Measurements from ENCODE around the gene CDCA7.
A peak's percentile ranks its signal among the peaks of the same experiment; 100 is the strongest.
"Not testable (repeated sequence)": the region's sequence is repeated elsewhere in the genome, so short reads cannot be mapped to it uniquely, and the experiment has no call there.

CDCA7 gene

DNA sequence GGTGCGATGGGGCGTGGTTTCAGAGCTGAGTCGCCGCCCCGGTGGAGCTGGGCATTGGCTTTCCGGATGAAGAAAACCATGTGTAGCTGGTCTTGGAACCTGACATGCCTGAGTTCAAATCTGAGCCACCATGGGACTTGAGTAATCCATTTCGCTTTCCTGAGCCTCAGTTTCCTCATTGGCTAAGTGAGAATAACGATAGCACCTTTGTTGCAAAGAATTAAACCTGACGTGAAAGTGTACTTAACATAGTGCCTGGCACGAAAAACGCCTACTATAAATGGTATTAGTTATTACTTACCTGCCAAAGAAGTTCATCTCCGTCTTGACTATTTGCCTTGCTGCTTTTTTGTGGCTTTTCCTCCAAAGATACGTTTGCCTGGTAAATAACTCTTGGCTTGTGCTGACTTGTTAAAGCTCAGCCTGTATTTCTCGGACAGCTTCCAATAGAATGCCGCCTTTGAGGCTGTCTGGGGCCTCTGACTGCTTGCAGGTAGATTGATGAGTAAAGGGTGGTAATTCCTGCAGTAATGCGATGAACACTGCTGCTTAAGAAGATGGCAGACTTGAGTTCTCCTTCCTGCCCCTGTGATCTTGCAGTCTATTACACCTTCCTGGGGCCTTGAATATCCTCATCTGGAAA, 1.3 kb downstream of the CDCA7 start:
- DNase-seq (ENCODE audit: low read depth, low spot score): peak; percentile 74
- H3K27ac ChIP-seq: peak overlapping the region; percentile 54

- DNase-seq (ENCODE audit: low read depth, low spot score): no peak
- no peak overlapping the region for H3K27ac ChIP-seq
Measured at GRCh38 chr2:173357346-173357745, 2.7 kb downstream of the CDCA7 start.

DNA sequence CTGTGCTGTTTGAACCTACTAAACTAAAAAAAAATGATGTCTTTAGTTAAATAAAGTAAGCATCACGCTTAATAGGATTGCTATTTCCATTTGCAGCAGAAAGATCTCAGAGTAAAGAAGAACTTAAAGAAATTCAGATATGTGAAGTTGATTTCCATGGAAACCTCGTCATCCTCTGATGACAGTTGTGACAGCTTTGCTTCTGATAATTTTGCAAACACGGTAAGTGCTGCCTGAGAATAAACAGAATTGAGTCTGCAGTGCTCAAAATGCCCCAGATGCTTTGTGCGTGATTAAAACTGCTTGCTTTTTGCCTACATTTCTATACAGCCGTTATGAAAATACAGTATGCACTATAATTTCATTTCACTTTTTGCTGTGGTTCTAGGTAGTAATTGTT, 3.9 kb downstream of the CDCA7 start:
- H3K27ac ChIP-seq: no peak overlapping the region
- no peak for DNase-seq (ENCODE audit: low read depth, low spot score)

- H3K27ac ChIP-seq: no peak overlapping the region
- DNase-seq (ENCODE audit: low read depth, low spot score): no peak
Measured at GRCh38 chr2:173359231-173359630, 4.6 kb downstream of the CDCA7 start.

DNA sequence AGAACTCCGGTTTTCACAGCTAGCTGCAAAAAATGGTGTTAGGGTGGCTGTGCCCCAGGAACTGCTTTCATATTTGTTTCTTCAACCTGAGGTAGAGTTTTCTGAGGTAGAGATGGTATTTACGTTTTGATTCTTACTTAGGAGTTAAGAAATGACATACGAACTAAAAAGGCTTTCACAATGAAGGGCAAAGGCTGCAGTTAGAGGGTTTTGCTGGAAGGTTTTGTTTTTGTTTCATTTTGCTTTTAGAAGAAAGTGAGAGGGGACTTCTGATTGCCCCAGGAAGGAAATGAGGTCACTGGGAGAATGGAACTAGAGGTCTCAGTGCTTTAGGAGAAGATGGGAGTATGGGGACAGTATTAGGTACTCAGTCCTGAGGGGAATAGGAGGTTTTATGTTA, 15.5 kb downstream of the CDCA7 start:
- DNase-seq (ENCODE audit: low read depth, low spot score): no peak
- H3K27ac ChIP-seq: no peak overlapping the region

DNA sequence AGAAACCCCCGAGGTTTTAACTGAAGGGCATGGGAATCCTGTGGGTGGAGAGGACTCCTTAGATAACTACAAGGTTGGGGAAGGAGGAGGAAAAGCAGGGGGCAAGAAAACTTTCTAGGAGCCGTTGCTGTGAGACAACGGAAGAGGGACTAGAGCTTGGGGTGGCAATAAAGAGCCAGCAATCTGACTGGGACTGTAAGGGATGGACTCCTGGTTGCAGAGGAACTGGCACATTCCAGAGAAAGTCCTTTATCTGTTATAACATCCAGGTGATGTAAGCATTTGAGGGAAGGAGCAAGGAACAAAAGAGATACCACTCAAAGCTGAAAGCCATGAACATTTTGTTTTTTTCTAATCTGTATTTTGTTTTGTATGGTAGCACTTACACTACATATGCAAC, 16.4 kb downstream of the CDCA7 start:
- H3K27ac ChIP-seq: no peak overlapping the region
- DNase-seq (ENCODE audit: low read depth, low spot score): no peak

DNA sequence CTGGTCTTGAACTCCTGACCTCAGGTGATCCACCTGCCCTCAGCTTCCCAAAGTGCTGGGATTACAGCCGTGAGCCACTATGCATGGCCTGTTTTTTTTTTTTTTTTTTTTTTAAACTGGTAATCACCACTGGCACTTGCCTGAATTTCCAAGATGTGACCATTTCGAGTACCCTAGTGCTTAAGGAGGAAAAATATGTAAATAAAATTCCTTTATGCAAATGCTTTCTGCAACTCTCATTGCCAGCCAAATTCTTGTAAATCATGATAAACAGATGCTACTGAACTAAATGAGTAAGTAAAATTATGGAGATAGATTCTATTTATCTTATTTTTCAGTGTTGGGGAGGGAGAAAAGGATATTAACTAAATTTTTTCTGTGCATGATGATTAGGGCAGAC, 18.6 kb downstream of the CDCA7 start:
- DNase-seq (ENCODE audit: low read depth, low spot score): no peak
- H3K27ac ChIP-seq: no peak overlapping the region

- no peak for DNase-seq (ENCODE audit: low read depth, low spot score)
- H3K27ac ChIP-seq: no peak overlapping the region
Measured at GRCh38 chr2:173374634-173375033, 20.0 kb downstream of the CDCA7 start.

GRCh38 chr2:173385534-173385933, 30.9 kb downstream of the CDCA7 start:
- not testable (repeated sequence) for H3K27ac ChIP-seq; DNase-seq (ENCODE audit: low read depth, low spot score)

DNA sequence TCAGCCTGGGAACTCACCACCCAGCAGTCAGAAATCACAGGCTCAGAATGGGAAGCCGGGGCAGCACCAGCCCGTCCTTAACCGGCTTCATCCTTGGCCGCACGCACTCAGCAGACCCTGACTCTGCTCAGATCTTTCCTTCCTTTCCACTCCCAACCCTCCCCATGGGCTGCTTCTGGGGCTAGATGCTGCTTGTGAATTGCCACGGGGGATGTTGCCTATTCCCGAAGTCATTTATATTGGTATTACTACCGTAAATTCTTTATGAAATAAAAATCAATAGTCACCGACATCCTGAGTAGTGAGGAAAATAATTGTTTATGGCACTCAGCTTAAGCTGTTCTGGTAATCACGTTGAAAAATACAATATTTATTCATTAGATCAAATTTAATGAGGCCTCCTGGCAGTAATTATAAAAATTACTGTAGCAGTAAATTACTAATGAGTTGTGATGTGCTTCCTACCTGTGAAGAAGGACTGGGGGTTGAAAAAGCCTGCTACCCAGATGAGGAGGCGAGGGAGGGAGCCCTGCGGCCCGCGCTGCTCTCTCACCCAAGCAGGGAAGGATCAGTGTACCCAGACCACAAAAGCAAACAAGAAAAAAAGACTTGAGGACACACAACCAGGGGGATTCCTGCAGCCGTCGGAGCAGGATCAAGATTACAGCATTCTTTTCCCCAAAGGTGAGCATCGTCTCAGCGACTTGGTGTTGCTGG, 31.5 kb downstream of the CDCA7 start:
- H3K27ac ChIP-seq: no peak overlapping the region
- no peak for DNase-seq (ENCODE audit: low read depth, low spot score)

GRCh38 chr2:173386738-173387065, 32.0 kb downstream of the CDCA7 start:
- no peak for DNase-seq (ENCODE audit: low read depth, low spot score)
- no peak overlapping the region for H3K27ac ChIP-seq

- no peak overlapping the region for H3K27ac ChIP-seq
- DNase-seq (ENCODE audit: low read depth, low spot score): no peak
Measured at GRCh38 chr2:173387079-173387478, 32.4 kb downstream of the CDCA7 start.

- no peak for DNase-seq (ENCODE audit: low read depth, low spot score)
- no peak overlapping the region for H3K27ac ChIP-seq
Measured at GRCh38 chr2:173387660-173388059, 33.0 kb downstream of the CDCA7 start.

DNA sequence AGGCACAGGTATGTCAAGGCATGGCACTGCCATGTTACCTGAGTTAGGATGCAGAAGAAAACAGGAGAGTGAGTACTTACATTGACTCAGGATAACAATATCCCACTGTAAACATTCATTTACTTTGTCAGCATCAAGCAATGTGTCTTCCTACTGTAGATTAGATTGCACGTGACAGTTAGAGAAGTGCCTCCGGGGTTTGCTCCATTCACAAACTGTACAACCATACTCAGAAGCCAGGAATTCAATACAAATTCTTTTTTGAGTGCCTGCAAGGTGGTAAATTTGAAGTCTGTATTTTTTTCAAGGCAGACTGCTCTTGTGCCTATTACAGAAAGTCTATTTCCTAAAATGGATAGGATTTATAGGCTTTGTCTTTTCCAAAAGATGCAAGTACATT, 34.1 kb downstream of the CDCA7 start:
- no peak overlapping the region for H3K27ac ChIP-seq
- no peak for DNase-seq (ENCODE audit: low read depth, low spot score)

DNA sequence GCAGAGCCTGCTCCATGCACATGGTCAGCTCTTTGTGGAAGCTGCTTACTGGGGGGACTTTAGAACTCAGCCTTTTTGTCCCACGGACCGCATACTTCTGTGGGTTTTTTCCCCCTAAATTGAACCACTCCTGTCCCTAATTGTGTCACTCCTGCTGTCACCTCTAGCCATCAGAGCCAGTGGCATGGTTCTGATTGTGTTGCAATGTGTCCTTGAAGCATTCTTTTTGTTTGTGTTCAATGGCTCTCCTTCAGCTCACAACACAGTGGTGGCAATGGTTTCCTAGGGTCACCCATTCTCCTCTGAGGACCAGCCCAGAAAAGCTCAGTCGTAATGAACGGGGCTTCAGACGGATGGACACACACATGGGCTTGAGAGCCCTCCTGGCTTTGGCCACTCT, 35.4 kb downstream of the CDCA7 start:
- no peak overlapping the region for H3K27ac ChIP-seq
- DNase-seq (ENCODE audit: low read depth, low spot score): no peak

DNA sequence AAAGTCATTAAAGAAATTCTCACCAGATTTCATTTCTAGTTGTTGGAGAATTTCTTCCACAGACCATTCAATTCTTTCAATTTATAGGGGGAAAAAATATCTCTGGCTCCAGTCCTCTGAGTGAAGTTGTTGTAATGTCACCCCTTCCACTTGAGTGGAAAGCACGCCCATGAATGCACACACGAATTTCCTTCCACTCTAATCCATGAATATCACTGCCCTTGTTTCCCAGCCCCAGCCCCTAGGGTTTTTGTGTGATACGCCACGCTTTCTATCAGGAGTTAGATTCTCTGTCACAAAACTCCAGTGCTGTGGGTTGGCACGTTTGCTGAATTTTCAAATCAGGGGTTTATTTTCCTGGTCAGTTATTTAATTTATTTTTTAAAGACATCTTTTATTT, 38.1 kb downstream of the CDCA7 start:
- no peak for DNase-seq (ENCODE audit: low read depth, low spot score)
- H3K27ac ChIP-seq: no peak overlapping the region

DNA sequence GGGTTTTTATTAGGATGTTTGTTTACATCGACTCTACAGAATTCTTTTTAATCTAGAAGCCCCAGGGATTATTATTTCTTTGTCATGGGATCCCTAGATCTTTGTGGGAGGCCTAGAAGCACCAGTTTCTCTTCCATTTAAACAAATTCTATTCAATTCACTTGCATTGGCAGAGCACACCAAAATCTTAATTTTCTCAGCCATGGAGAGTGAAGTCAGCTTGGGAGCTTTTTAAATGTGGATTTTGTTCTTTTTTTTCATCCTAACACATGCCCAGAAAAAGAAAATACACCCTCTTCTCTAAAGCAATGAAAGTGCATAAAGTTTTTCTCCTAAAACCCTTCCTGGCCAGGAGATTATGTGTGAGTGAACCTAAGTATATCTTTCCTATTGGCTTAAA, 38.5 kb downstream of the CDCA7 start:
- no peak for DNase-seq (ENCODE audit: low read depth, low spot score)
- no peak overlapping the region for H3K27ac ChIP-seq

GRCh38 chr2:173393636-173394035, 39.0 kb downstream of the CDCA7 start:
- H3K27ac ChIP-seq: no peak overlapping the region
- no peak for DNase-seq (ENCODE audit: low read depth, low spot score)

- H3K27ac ChIP-seq: no peak overlapping the region
- DNase-seq (ENCODE audit: low read depth, low spot score): no peak
Measured at GRCh38 chr2:173394091-173394974, 39.7 kb downstream of the CDCA7 start.

GRCh38 chr2:173395567-173396351, 41.1 kb downstream of the CDCA7 start:
- DNase-seq (ENCODE audit: low read depth, low spot score): no peak
- no peak overlapping the region for H3K27ac ChIP-seq

GRCh38 chr2:173397539-173397938, 42.9 kb downstream of the CDCA7 start:
- no peak for DNase-seq (ENCODE audit: low read depth, low spot score)
- H3K27ac ChIP-seq: no peak overlapping the region

Measured in epithelial cell of prostate (primary cell).